Measurements from ENCODE around the gene UIMC1. TPM values are rescaled to one million over a fixed set of nuclear protein-coding genes. Genes with fewer than 3 reads are reported as not detected.
"Not testable (repeated sequence)": the region's sequence is repeated elsewhere in the genome, so short reads cannot be mapped to it uniquely, and the experiment has no call there.

Gene UIMC1
- total RNA-seq, 4 donors from 2014 or later, result 10.4 to 24.3 (median 20.2) TPM

GRCh38 chr5:176875783-176876505 lies 130.6 kb downstream of the UIMC1 start:
- H3K36me3 ChIP-seq, result no peaks in the 10 kb centered on the region
- no peaks in the 10 kb centered on the region for H3K9me3 ChIP-seq
- TF ChIP-seq CTCF (IDR thresholded peaks at IDR 0.05 in 4 of 5, conservative IDR thresholded peaks at IDR 0.05 in 1 of 5) (no peak), POLR2A (IDR thresholded peaks at IDR 0.05) (no peak)
- no peak overlapping the region for H3K4me3 ChIP-seq
- DNase-seq (no peak), ATAC-seq (no peak)
- no peaks in the 10 kb centered on the region for H3K4me1 ChIP-seq
- no peak overlapping the region for H3K27ac ChIP-seq
- intact Hi-C loops (cut with DNase I; ENCODE audit: low total_unique reads), result no loop called here
- H3K27me3 ChIP-seq, result peaks cover 0 to 14% (median 11%) of the 10 kb centered on the region in 3 donors
- in situ Hi-C loops (cut with MboI; ENCODE audit: low sequenced_read_pairs in 4 of 4), result no loop called here

- DNase-seq, result no peak
- in situ Hi-C loops (cut with MboI; ENCODE audit: low sequenced_read_pairs in 4 of 4), result no loop called here
Measured at GRCh38 chr5:176875014-176875550, 131.5 kb downstream of the UIMC1 start.

GRCh38 chr5:176874198-176874780 lies 132.3 kb downstream of the UIMC1 start:
- in situ Hi-C loops (cut with MboI; ENCODE audit: low sequenced_read_pairs in 4 of 4) (no loop called here), intact Hi-C loops (cut with DNase I; ENCODE audit: low total_unique reads) (no loop called here)
- no peaks in the 10 kb centered on the region for H3K36me3 ChIP-seq
- ATAC-seq (no peak), DNase-seq (no peak)
- H3K27me3 ChIP-seq, result peaks cover 0 to 14% (median 11%) of the 10 kb centered on the region in 3 donors
- no peaks in the 10 kb centered on the region for H3K9me3 ChIP-seq
- H3K4me1 ChIP-seq, result no peaks in the 10 kb centered on the region
- H3K4me3 ChIP-seq, result no peak overlapping the region
- TF ChIP-seq POLR2A (IDR thresholded peaks at IDR 0.05) (no peak), CTCF (IDR thresholded peaks at IDR 0.05 in 4 of 5, conservative IDR thresholded peaks at IDR 0.05 in 1 of 5) (no peak)
- no peak overlapping the region for H3K27ac ChIP-seq

More at GRCh38 chr5:176875014-176875550, 131.5 kb downstream of the UIMC1 start:
- no peaks in the 10 kb centered on the region for H3K36me3 ChIP-seq
- H3K9me3 ChIP-seq, result no peaks in the 10 kb centered on the region
- H3K27ac ChIP-seq, result no peak overlapping the region
- intact Hi-C loops (cut with DNase I; ENCODE audit: low total_unique reads), result no loop called here
- no peaks in the 10 kb centered on the region for H3K4me1 ChIP-seq
- H3K4me3 ChIP-seq, result no peak overlapping the region
- no peak for ATAC-seq
- peaks cover 0 to 14% (median 11%) of the 10 kb centered on the region in 3 donors for H3K27me3 ChIP-seq
- TF ChIP-seq CTCF (IDR thresholded peaks at IDR 0.05 in 4 of 5, conservative IDR thresholded peaks at IDR 0.05 in 1 of 5) (no peak), POLR2A (IDR thresholded peaks at IDR 0.05) (no peak)

- Histone ChIP-seq H3K4me3 (no peak overlapping the region), H3K27me3 (peaks cover 0 to 15% (median 14%) of the 10 kb centered on the region in 3 donors), H3K27ac (no peak overlapping the region), H3K9me3 (no peaks in the 10 kb centered on the region), H3K36me3 (no peaks in the 10 kb centered on the region), H3K4me1 (no peaks in the 10 kb centered on the region)
- intact Hi-C loops (cut with DNase I; ENCODE audit: low total_unique reads), result no loop called here
- DNase-seq, result no peak
- TF ChIP-seq CTCF (IDR thresholded peaks at IDR 0.05 in 4 of 5, conservative IDR thresholded peaks at IDR 0.05 in 1 of 5) (no peak), POLR2A (IDR thresholded peaks at IDR 0.05) (no peak)
- in situ Hi-C loops (cut with MboI; ENCODE audit: low sequenced_read_pairs in 4 of 4), result no loop called here
- ATAC-seq, result no peak
Measured at GRCh38 chr5:176873541-176874172, 132.9 kb downstream of the UIMC1 start.

GRCh38 chr5:176873011-176873410 lies 133.6 kb downstream of the UIMC1 start:
- DNase-seq; in situ Hi-C loops (cut with MboI; ENCODE audit: low sequenced_read_pairs in 4 of 4): not testable (repeated sequence)
- peaks cover 0 to 19% (median 18%) of the 10 kb centered on the region in 3 donors for H3K27me3 ChIP-seq

GRCh38 chr5:176872586-176872985 lies 134.0 kb downstream of the UIMC1 start:
- in situ Hi-C loops (cut with MboI; ENCODE audit: low sequenced_read_pairs in 4 of 4); H3K4me3 ChIP-seq; H3K9me3 ChIP-seq; H3K27ac ChIP-seq; intact Hi-C loops (cut with DNase I; ENCODE audit: low total_unique reads); ATAC-seq; H3K4me1 ChIP-seq; DNase-seq; H3K36me3 ChIP-seq: not testable (repeated sequence)
- H3K27me3 ChIP-seq, result peaks cover 0 to 19% (median 19%) of the 10 kb centered on the region in 3 donors

More at GRCh38 chr5:176873011-176873410, 133.6 kb downstream of the UIMC1 start:
- H3K4me3 ChIP-seq; H3K4me1 ChIP-seq; H3K9me3 ChIP-seq; H3K36me3 ChIP-seq; H3K27ac ChIP-seq; intact Hi-C loops (cut with DNase I; ENCODE audit: low total_unique reads); ATAC-seq: not testable (repeated sequence)

- in situ Hi-C loops (cut with MboI; ENCODE audit: low sequenced_read_pairs in 4 of 4); H3K4me1 ChIP-seq; H3K36me3 ChIP-seq; ATAC-seq; H3K27ac ChIP-seq; intact Hi-C loops (cut with DNase I; ENCODE audit: low total_unique reads); H3K9me3 ChIP-seq; H3K4me3 ChIP-seq; DNase-seq: not testable (repeated sequence)
- H3K27me3 ChIP-seq, result peaks cover 17 to 25% (median 17%) of the 10 kb centered on the region in 3 donors
Measured at GRCh38 chr5:176870644-176871043, 135.9 kb downstream of the UIMC1 start.

Measured in gastrocnemius medialis (tissue), 4 donors.